HG03175 (cell line): Measurements from ENCODE around the gene SLC7A6.

Experiments used
- ATAC-seq: cut with Tn5 transposase; IDR thresholded peaks from one replicate; pipeline ENCODE4 v1.9.1; 2021; ENCODE audit warnings: mild to moderate bottlenecking, moderate library complexity; ENCODE audit not compliant: unreplicated experiment

SLC7A6 gene

DNA sequence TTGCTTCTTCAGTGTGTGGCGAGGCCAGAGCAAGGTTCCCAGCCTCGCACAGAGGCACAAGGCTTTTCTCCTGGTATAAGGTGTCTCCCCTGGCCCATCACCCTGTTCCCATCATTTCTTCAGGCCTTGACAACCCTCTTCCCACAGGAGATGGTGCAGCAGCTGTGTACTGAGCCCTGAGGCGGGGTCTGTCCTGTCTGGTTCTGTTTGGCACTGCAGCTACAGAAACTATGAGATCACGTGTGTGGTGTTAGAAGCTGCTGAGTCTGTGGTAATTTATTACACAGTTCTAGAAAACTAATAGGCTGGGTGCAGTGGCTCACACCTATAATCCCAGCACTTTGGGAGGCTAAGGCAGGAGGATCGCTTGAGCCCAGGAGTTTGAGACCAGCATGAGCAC is 11.9 kb upstream of the SLC7A6 start:
- ATAC-seq: no peak

DNA sequence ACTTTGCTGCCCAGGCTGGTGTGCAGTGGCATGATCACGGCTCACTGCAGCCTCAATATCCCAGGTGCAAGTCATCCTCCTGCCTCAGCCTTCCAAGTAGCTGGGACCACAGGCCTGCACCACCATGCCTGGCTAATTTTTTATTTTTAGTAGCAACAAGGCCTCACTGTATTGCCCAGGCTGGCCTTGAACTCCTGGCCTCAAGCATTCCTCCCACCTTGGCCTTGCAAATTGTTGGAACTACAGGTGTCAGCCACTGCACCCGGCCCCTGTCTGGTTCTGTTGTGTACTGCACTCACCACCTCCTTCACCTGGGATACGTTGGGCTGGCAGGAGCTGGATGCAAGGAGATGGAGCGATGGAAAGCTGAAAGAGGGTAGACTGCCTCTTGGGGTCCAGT is 10.6 kb upstream of the SLC7A6 start:
- ATAC-seq: no peak

DNA sequence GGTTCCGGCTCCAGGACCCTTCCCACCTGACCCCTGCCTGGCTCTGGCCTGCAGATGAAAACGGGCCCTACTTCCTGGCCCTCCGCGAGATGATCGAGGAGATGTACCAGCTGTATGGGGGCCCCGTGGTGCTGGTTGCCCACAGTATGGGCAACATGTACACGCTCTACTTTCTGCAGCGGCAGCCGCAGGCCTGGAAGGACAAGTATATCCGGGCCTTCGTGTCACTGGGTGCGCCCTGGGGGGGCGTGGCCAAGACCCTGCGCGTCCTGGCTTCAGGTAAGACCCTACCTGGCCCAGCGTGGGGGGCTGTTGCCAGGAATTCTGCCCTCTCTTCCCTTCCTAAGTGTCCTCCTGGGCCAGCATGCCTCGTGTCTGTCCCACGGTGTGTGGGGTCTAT is 8.6 kb upstream of the SLC7A6 start:
- no peak for ATAC-seq

DNA sequence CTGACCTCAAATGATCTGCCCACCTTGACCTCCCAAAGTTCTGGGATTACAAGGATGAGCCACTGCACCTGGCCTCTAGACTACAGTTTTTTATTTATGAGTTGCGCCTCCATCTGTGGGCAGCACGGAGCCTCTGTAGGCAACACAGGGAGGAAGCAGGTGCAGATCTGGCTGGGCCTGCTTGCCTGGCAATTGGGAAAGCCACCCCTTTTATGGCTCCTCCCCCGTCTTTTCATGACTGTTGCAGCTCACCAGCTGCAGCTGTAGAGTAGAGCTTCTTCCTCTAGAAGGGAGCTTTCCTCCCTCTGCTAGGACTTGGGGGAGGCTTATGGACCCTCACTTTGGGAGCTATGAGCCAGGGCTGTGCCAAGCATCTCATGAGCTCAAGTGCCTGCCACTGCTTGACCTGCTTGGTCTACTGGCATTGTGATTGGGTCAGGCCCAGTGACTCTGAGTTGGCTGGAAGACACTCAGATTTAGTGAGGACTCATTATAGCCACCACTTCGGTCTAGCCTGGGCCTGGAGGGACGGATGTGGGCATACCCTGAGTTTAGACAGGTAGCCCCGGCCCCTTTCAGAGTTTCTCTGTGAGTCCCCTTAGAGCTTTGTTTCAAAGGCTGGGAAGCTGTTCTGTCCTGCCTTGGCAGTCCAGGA is 6.9 kb upstream of the SLC7A6 start:
- ATAC-seq: no peak

DNA sequence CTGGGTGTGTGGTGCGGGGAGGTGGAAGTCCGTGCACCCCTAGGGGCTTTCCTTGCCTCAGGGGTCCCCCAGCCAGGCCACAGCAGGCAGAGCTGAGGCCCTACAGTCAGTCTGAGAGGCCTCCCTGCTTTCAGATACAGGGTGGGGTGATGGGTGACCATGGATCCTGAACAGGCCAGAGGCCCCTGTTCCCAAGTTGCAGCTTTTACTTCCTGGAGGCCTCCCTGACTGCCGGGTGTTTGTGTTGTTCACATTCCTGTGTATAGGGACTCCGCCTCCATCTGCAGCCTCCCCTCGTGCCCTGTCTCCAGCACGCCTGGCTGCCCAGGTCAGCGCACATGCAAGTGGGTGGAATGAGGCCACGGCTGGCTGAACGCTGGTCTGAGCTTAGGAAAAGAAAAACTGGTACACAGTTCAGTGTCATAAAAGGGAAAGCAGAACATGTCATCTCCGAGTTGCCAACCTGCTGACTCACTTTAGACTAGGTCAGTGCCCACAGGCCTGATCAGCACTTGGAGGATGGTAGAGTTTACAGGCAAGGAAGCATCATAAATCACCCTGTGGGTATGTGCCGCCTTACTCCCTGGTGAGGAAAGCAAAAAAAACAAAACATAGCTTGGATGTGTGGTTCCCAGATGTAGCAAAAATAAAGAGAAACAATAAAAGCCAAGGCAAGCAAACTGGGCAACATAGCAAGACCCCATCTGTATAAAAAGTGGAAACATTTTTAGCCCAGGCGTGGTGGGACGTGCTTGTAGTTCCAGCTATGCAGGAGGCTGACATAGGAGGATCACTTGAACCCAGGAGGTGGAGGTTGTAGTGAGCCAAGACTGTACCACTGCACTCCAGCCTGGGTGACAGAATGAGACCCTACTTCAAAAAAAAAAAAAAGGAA is 6.2 kb upstream of the SLC7A6 start:
- no peak for ATAC-seq

DNA sequence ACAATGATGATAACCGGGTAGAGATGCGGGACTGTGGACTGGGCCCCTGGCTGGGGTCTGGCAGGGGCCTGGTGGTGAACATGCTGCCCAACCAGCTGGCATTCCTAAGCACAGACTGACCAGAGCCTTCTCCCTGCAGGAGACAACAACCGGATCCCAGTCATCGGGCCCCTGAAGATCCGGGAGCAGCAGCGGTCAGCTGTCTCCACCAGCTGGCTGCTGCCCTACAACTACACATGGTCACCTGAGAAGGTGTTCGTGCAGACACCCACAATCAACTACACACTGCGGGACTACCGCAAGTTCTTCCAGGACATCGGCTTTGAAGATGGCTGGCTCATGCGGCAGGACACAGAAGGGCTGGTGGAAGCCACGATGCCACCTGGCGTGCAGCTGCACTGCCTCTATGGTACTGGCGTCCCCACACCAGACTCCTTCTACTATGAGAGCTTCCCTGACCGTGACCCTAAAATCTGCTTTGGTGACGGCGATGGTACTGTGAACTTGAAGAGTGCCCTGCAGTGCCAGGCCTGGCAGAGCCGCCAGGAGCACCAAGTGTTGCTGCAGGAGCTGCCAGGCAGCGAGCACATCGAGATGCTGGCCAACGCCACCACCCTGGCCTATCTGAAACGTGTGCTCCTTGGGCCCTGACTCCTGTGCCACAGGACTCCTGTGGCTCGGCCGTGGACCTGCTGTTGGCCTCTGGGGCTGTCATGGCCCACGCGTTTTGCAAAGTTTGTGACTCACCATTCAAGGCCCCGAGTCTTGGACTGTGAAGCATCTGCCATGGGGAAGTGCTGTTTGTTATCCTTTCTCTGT is 5.1 kb upstream of the SLC7A6 start:
- ATAC-seq: no peak

DNA sequence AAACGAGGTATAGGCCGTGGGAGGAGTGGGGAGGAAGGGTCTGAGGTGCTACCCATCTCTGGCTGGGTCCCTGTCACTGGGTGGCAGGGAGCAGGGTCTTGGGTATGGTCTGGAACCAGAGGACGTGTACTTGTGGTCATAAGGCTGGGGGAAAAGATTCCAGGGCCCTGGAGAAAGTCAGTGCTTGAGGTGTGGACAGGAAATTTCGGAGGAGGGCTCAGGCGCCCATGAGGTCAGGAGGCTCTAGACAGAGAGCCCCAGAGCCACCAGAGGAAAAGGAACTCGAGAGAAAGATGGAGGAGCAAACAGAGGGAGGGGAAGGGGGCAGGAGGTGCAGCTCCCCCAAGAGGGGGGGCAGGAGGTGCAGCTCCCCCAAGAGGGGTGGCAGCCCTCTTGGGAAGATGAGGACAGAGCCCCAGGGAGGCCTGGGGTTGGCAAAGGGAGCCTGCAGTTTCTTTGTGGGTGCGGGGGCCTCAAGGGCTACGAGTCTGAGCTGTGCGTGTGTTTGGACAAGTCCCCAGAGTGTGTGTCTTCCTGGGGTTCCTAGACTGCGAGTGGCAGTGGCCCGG is 683 bp upstream of the SLC7A6 start:
- peak; percentile 2 for ATAC-seq

DNA sequence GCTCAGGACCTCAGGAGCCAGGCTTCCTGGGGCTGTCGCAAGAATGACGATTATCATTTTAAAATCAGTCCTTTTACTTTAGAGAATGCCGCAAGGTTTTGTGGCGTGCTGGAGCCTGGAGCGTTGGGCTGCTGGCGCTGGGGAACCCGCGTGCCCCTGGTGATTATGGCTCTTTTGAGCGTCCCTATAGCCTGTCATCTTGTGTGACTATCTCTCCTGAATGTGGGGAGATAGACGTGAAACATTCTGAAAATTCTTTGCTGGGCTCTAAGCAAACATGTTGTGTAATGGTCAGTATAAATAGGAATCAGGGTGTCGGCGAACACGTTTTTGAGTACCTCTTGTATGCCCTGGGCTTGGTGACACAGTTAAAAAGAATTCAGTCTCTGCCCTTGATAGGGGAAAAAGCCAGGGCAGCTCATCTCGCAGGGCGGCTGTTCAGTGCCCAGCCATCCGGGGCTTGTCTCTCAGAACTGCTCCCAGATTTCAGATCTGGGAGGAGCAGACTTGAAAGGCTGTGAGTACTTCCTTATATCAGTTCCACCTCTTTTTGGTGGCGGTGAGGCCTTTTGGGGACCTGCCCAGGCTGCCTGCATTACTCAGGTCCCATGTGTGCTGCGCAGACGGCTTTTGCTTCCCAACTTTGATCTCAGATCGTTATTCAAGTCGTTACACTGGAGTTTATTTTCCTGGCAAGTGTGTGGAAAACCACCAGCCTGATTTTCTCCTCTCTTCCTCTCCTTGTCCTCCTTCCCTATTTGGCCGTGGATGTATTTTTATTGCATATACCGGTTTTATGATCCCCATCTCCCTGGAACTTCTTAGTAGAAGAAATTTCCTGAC is 973 bp downstream of the SLC7A6 start:
- peak; percentile 10 for ATAC-seq

DNA sequence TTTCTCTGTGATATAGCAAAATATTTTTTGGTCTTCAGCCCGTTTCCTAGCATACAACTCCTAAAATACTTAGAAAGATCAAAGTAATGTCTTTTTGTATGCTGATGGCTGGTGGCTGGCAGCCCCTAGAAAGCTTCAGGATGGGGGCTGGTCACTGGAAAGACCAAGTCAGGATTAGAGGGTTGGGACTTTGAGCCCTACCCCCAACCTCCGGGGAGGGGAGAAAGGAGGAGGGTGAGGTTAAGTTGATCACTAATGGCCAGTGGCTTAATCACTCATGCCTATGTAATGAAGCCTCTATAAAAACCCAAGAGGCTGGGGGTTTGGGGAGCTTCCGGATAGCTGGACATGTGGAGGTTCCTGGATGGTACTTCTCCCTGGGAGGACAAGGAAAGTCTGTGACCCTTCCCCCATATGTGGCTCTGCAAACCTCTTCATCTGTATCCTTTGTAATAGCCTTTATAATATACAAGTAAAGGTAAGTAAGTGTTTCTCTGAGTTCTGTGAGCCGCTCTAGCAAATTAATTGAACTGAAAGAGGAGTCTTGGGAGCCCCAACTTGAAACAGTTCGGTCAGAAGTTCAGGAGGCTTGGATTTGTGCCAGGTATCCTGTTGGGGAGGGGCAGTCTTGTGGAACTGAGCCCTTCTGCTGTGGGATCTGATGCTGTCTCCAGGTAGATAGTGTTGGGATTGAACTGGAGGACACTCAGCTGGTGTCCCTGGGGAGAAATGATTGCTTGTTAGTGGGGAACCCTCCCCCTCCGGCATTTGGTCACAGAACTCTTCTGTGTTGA is 3.5 kb downstream of the SLC7A6 start:
- no peak for ATAC-seq

DNA sequence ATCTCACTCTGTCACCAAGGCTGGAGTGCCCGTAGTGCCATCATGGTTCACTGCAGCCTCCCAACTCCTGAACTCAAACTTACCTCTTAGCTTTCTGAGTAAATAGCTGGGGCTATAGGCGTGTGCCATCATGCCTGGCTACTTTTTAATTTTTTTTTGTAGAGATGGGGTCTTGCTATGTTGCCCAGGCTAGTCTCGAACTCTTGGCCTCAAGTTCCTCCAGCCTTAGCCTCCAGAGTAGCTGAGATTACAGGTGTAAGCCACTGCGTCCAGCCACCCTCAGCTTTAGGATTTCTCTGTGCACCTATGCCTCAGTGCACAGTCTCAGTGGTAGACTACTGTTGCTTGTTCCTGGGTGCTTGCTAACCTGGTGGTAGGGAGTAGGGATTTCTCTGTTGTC is 5.5 kb downstream of the SLC7A6 start:
- ATAC-seq: no peak

DNA sequence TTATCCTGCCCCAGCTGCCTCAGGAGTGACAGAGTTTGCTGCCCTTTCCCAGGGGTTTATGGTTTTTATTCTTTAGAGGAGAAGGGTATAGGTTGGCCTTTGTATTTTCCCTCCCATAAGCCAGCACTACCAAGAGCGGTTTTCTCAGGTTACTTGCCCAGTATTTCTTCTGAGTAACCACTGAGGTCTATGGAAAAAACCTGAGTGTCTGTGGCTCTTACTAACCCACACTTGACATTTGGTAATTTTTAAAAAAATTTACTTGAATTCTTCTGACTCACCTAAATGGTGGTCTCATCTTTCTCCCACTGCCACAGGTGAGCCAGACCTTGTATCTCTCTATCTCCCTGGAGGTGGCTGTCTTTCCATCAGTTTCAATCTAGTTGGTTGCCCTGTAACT is 6.0 kb downstream of the SLC7A6 start:
- ATAC-seq: no peak

DNA sequence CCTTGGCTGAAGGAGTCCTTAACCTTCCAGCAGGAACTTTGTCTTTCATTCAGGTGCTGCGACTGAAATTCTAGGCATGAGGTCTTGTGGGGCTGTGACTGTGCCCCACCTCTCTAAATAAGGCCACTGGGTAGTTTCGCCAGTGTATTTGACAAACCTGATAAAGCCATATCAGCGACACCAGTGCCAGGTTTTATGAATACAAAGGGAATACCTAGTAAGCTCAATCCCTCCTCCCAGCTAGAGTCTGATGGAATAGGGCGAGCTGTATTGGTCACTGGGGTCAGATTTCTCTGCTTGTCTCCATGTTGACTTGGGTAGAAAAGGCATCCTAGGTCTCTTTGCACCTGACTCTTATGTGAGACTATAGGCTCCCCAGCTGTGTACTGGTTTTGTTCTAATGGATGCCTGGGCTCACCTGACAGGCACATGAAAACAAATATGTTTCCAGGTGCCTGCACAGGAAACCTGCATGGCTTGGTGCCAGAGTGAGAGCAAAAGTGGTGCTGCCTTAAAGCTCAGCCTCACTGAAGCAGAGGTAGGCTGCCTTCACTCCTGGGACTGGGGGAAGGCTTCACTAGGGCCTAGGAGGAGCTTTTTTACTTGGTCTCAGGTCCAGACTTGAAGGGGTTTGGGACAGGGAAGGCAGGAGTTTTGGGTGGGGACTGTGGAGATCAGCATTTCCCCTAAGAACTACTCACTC is 8.3 kb downstream of the SLC7A6 start:
- ATAC-seq: no peak

DNA sequence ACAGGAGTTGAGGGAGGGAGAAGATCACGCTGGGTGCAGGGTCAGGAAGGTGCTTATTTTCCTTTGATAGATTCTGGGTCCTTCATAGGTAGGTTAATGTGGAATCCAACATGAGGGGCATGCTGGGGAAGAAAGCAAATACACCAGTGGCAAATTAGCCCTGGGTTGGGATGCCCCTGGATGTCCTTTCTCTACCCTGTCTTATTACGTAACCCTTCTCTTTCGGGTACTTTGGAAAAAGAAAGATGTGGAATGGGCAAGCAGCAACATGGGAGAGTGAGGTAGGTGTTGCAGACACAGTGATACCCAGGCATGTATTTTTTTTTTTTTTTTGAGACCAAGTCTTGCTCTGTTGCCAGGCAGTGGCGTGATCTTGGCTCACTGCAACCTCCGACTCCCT is 9.1 kb downstream of the SLC7A6 start:
- ATAC-seq: no peak

DNA sequence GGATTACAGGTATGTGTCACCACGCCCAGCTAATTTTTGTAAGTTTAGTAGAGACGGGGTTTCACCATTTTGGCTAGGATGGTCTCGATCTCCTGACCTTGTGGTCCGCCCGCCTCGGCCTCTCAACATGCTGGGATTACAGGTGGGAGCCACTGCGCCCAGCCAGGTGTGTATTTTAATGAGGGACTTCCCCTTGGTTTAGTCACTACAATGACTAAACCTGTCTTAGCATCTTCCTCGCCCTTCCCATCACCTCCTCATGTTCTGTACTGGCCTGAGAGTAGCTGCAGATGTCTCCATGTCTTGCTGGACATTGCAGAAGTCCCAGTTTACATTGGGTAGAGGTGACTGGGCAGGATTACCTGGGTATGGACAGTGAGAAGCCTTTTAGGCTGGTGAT is 9.6 kb downstream of the SLC7A6 start:
- ATAC-seq: no peak

DNA sequence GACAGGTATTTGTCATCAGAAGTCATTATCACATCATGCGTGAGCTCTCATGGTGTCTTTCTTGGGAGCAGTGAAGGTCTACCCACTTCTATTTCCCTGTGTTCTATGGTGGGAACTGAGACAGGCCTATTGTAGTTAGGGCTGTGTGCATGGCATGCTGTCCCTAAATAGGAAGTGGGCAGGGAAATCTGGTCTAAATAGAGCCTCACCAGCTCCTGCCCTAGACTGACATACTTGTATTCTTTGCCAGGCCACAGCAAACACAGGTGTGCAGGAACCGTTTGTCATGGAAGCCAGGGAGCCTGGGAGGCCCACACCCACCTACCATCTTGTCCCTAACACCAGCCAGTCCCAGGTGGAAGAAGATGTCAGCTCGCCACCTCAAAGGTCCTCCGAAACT is 10.1 kb downstream of the SLC7A6 start:
- ATAC-seq: no peak

DNA sequence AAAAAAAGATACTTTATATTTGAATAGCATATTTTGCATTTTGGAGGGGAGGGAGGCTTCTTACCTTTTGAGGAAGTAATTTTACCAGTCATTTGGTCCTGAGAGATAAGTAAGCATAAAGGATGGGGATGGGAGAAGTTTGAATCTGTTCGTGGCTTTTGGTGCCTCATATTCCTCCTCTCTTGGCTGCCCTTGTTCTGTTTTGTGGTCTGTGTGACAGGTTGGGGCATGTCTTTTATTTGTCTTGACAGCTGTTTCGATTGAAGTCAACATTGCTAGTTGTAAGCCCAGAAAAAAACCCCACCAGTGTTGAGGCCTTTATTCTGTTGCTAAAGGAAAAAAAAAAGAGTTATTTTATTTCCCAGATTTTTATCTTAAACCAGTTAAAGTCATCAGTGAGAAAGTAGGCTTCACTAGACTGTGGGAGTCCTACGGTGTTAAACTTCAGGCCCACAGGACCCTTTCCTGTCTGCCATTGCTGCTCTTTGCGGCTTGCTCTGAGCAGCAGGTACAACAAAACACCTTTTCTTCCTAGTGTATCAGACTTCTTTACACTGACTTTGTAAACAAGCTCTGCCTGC is 11.4 kb downstream of the SLC7A6 start:
- peak; percentile 50 for ATAC-seq

DNA sequence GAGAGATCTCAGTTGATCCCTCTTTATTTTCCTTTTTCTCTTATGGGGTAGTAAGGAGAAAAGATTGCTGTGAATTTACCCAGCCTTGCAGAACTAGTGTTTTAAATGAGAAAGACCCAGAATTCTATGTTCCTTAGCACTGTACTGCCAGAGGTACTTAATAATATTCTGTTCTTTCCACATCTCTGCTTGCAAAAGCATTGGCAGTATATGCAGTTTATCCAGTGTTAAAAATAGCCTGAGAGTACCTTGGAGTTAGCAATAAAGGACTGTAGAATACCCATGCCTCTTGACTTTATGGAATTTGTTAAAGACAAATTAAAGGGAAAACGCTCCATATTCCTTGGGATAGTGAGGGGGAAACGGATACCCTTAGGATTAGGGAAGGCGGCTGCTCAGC is 11.9 kb downstream of the SLC7A6 start:
- no peak for ATAC-seq

DNA sequence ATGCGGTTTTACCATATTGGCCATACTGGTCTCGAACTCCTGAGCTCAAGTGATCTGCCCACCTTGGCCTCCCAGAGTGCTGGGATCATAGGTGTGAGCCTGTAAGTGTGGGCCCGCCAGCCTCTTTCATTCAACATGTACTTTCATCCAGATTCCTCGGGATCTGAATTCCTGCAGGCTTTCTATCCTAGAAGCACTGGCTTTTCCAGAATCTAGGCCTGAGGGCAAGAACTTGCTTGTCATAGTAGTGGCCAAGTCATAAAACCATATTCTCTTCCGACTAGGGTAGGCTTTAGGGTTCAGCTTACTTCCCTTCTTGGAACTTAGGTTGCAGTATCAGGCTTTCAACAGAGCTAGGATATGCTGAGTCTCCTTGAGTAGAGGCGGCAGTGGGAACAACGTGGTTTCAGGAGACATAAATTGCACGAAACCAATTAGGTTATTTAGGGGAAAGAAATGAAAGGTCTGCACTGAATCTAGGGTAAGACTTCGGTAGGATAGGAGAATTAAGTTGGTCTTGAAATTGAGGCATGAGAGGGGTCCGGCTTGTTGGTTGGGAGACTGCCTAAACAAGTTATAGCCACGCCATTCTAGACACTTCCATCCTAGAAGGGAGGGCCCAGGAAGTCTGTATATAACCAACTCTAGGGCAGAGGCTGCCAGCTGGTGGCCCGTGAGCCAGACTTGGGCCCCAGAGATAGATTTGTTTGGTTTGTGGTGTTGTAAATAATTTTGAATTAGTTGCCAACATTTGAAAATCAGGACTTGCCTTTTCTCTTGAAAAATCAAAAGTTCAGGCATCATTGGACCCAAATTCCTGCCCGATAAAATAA is 15.6 kb downstream of the SLC7A6 start:
- ATAC-seq: no peak
